Stimulated activated CD4-positive, alpha-beta T cell treated with anti-CD3 and anti-CD28 coated beads, Interleukin-2, amount 100 ng/mL, for 24 hours (primary cell): ENCODE data around the gene SMURF2.
"Not testable (repeated sequence)": the region's sequence is repeated elsewhere in the genome, so short reads cannot be mapped to it uniquely, and the experiment has no call there.

Experiments used
- DNase-seq, 2 donors: peaks; one replicate each; pipeline ENCODE4 v3.0.0-alpha.2; 2020

The SMURF2 gene

DNA sequence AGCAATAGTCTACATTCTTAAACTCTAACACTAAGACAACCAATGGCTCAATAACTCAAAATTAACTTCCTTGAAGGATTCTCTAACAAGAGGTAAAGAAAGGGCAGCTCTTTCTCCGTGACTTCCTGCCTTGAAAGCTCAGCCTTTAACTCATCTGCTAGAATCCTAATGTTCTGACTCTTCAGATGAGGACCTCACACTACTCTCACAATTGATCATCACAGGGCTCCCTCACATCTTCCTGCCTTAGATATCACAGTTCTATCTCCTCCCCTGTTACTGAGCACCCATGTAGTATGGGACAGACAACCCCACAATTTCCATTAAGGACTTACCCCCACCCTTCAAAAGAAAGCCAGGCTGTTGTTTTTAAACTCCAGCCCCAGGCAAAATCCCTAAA, 33.5 kb downstream of the SMURF2 start:
- DNase-seq = no peak

- DNase-seq = no peak
These were observed 34.3 kb downstream of the SMURF2 start for GRCh38 chr17:64627797-64628196.

DNA sequence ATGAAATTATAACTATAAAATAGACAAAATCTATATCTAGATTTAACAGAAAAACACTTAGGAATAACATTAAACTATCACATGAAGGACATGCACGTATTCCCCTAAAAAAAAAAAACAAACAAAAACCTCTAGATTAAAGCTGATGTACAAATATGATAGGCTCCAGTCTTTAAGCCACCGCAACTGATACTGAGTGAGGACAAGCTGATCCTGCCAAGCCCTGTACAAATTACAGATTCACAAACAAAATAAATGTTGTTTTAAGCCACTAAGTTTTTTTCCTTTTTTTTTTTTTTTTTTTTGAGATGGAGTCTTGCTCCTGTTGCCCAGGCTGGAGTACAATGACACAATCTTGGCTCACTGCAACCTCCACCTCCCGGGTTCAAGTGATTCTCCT, 35.3 kb downstream of the SMURF2 start:
- DNase-seq = no peak

DNA sequence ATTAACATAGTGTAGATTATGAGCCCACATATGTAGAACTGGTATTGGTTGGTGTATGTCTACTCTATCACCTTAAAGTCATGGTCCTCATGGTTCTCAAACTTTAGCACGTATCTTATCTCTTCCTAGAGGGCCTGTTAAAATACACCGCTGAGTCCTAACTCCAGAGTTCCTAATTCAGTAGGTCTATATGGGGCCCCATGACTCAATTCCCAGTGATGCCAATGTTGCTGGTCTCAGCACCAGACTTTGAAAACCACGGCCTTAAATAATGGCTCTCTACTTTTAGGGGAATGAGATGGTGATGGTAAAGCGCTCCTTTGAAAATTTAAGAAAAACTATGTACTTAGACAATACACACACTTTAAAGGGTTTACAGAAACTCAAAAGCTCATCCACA, 36.6 kb downstream of the SMURF2 start:
- DNase-seq = no peak

- no peak for DNase-seq
These were observed 39.0 kb downstream of the SMURF2 start for GRCh38 chr17:64622931-64623654.

DNA sequence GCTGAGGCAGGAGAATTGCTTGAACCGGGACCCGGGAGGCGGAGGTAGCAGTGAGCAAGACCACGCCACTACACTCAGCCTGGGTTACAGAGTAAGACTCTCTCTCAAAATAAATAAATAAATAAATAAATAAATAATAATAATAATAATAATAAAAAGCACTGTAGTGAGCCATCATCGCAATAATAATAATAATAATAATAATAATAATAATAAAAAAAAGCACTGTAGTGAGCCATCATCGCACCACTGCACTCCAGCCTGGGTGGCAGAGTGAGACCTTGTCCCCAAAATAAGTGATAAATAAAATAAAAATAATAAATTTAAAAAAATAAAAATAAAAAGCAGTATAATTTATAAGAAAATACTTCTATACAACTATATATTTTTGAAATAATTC, 40.3 kb downstream of the SMURF2 start:
- DNase-seq = no peak

GRCh38 chr17:64618848-64619247, 43.3 kb downstream of the SMURF2 start:
- no peak for DNase-seq

DNA sequence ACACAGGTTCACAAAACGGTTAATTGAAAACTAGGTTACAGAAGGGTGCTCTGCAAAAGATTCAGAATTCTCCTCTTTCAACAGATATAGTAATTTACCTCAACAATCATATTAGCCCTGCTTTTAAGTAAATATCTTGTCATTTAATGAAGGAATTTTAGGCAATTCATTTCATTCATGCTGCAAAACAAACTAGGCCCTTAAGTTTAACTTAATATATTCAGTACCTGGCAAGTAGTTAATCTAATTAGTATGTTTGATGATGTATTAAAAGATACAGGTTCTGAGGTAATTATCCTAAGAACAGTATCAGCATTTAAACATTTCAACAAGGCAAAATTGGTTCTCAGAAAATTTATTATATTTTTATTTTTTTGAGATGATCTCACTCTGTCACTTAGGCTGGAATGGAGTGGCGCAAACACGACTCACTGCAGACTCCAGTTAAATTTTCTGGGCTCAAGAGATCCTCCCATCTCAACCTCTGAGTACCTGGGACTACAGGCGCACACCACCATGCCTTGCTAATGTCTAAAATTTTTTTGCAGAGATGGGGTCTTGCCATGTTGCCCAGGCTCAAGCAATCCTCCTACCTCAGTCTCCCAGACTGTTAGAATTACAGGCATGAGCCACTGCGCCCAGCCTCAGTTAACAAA, 44.9 kb downstream of the SMURF2 start:
- DNase-seq = no peak

- DNase-seq = no peak
These were observed 47.0 kb downstream of the SMURF2 start for GRCh38 chr17:64615028-64615677.

- no peak for DNase-seq
These were observed 47.7 kb downstream of the SMURF2 start for GRCh38 chr17:64614266-64615027.

GRCh38 chr17:64611369-64611768, 50.7 kb downstream of the SMURF2 start:
- no peak for DNase-seq

DNA sequence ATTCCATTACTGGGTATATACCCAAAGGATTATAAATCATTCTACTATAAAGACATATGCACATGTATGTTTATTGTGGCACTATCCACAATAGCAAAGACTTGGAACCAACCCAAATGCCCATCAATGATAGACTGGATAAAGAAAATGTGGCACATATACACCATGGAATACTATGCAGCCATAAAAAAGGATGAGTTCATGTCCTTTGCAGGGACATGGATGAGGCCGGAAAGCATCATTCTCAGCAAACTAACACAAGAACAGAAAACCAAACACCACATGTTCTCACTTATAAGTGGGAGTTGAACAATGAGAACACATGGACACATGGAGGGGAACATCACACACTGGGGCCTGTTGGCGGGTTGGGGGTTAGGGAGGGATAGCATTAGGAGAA, 51.9 kb downstream of the SMURF2 start:
- DNase-seq = not testable (repeated sequence)

GRCh38 chr17:64608571-64608981, 53.5 kb downstream of the SMURF2 start:
- DNase-seq = no peak

DNA sequence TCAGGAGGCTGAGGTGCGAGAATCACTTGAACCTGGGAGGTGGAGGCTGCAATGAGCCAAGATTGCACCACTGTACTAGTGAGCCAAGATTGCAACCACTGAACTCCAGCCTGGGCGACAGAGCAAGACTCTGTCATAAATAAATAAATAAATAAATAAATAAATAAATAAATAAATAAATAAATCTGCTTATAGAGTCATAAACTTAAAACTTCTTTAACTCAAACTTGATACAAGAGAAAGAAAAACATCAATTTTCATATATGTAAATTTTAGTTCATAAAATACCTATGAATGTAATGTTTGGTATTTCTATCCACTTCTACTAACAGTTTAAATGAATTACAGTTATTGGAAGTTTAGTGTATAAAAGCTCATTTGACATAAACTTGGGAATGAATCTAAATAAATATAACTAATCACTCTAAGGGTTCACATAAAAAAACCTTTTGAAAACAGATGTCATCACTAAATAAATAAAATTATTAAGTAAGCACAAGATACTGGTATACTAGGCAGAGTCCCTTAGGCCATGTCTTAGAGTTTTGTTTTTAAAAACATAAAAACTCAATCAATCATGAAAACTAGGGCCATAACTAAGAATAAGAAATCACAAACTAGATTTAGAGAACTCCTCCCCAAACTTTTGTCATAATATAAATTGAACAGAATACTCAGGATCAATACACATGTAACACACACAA, 54.1 kb downstream of the SMURF2 start:
- no peak for DNase-seq

- not testable (repeated sequence) for DNase-seq
These were observed 57.6 kb downstream of the SMURF2 start for GRCh38 chr17:64604532-64604931.

GRCh38 chr17:64603987-64604386, 58.1 kb downstream of the SMURF2 start:
- no peak for DNase-seq

GRCh38 chr17:64599827-64600226, 62.3 kb downstream of the SMURF2 start:
- DNase-seq = no peak

DNA sequence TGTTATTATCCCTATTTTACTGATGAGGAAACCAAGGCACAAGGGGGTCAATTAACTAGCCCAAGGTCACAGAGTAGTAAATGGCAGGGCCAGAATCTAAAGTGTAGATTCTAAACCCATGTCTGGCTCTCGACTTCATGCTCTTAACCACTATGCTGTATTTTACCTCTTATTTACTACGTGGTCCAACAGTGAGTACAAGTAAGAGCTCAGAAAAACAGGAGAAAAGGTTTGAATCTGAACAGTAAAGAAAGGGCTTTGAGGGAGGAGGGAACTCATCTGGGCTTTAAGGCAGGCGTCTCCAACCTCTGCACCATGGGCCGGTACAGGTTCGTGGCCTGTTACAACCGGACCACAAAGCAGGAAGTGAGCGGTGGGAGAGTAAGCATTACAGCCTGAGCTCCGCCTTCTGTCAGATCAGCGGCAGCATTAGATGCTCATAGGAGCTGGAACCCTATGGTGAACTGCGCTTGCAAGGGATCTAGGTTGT, 62.9 kb downstream of the SMURF2 start:
- peak; percentile 43 to 48 for DNase-seq

GRCh38 chr17:64598672-64599071, 63.4 kb downstream of the SMURF2 start:
- DNase-seq = no peak

DNA sequence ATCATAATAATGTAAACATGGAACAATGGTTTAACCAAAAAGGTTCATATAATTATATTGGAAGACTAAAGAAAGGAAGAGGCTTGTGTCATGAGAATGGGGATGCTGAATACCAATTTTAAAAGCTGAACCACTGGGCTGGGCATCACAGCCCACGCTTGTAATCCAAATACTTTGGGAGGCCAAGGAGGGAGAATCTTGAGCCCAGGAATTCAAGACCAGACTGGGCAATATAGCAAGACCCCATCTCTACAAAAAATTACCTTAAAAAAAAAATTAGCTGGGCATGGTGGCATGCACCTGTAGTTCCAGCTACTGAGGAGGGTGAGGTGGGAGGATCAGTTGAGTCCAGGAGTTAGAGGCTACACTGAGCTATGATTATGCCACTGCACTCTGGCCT, 65.1 kb downstream of the SMURF2 start:
- no peak for DNase-seq

DNA sequence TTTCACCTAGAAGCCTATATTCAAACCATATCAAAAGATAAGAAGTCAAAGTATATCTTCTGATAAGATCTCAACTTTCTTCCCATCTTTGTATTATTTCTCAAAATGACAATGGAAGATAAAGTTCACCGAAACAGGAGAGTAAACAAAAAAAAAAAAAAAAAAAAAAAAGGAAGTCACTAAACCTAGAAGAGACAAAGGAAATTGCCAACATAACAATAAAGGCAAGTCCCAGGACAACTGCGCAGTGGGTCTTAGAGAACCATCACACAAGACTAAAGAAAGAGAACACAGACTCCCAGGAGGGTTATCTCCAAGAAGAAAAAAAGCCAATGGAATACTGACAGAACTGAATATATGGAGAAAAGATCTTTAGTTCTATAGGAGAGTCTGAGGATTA, 65.7 kb downstream of the SMURF2 start:
- DNase-seq = no peak

GRCh38 chr17:64591944-64592343, 70.2 kb downstream of the SMURF2 start:
- no peak for DNase-seq

GRCh38 chr17:64585146-64585545, 77.0 kb downstream of the SMURF2 start:
- no peak for DNase-seq
